HCT116 (cell line): ENCODE measurements around the gene ACP3. TPM values are rescaled to one million over a fixed set of nuclear protein-coding genes. Genes with fewer than 3 reads are reported as not detected.

Source experiments
- ATAC-seq: fragments of 200-7000 bp; cut with Tn5 transposase; 2 replicates; pipeline ENCODE4 v1.9.1; 2020; ENCODE audit warnings: mild to moderate bottlenecking, moderate library complexity
- BruUV-seq: library from RNA; stranded (reverse); fragments of 400-500 nt; replicated peaks from 2 replicates; lab custom pipeline; 2021; lab: Mats Ljungman, UMichigan
- CTCF ChIA-PET: fragments of 300-600 bp; sonication (Branson Sonifier 250); formaldehyde crosslinking; loops from one replicate; lab custom pipeline; 2021; ENCODE audit warnings: antibody characterized with exemption; lab: Charles Lee
- POLR2A ChIA-PET: fragments of 300-600, 350-600 bp; sonication (Branson Sonifier 250); formaldehyde crosslinking; loops from one replicate; lab custom pipeline; 2021; ENCODE audit warnings: antibody characterized with exemption; lab: Charles Lee
- RAD21 ChIA-PET, 2 experiments: fragments of 300-600 bp; sonication (Branson Sonifier 250); formaldehyde crosslinking; loops; one replicate each; lab custom pipeline; 2023; ENCODE audit warnings: low total read pairs in 2 of 2; ENCODE audit not compliant: uncharacterized antibody in 2 of 2, unreplicated experiment in 2 of 2, low non-redundant PET in 1 of 2; lab: Charles Lee
- DNase-seq: peaks from one replicate; pipeline ENCODE4 v3.0.0-alpha.2; 2010; ENCODE audit warnings: low read depth, low spot score
- H2AFZ ChIP-seq: fragments of 200-600 bp; shearing (Covaris generic), sonication (generic); 2 replicates; pipeline ENCODE4 v1.6.1; 2017; ENCODE audit warnings: low read depth, mixed run types, mixed read lengths, antibody characterized with exemption, low read length; ENCODE audit not compliant: poor library complexity, severe bottlenecking
- H3K27ac ChIP-seq: 2 replicates; pipeline ENCODE4 v1.5.1; 2012; ENCODE audit warnings: low read depth, low read length
- H3K27me3 ChIP-seq: fragments of 200-600 bp; sonication (generic); 2 replicates; pipeline ENCODE4 v1.6.1; 2016; ENCODE audit warnings: mixed run types, low read length, mixed read lengths; ENCODE audit not compliant: insufficient read depth
- H3K36me3 ChIP-seq, 2 experiments: fragments of 200-500 bp in 1 of 2; fragments of 200-600 bp in 1 of 2; sonication (Bioruptor generic) in 1 of 2; sonication (generic) in 1 of 2; 2 replicates each; pipeline versions ENCODE4 v1.5.1 to v1.6.1; 2014 to 2016; ENCODE audit warnings: low read length in 2 of 2, inconsistent platforms in 1 of 2, mixed read lengths in 1 of 2, mixed run types in 1 of 2; ENCODE audit not compliant: insufficient read depth in 2 of 2, control insufficient read depth in 1 of 2
- H3K4me1 ChIP-seq, 2 experiments: fragments of 200-600 bp in 1 of 2; sonication (generic) in 1 of 2; 2 replicates each; pipeline versions ENCODE4 v1.5.1 to v1.6.1; 2012 to 2017; ENCODE audit warnings: low read length in 2 of 2, inconsistent platforms in 1 of 2, mild to moderate bottlenecking in 1 of 2, mixed read lengths in 1 of 2, mixed run types in 1 of 2, moderate library complexity in 1 of 2; ENCODE audit not compliant: insufficient read depth in 2 of 2, control insufficient read depth in 1 of 2
- H3K4me2 ChIP-seq: fragments of 200-600 bp; sonication (generic); 2 replicates; pipeline ENCODE4 v1.6.1; 2017; ENCODE audit warnings: mixed run types, low read length, mixed read lengths
- H3K4me3 ChIP-seq, 2 experiments: fragments of 200-600 bp in 1 of 2; sonication (generic) in 1 of 2; replicated peaks in 1 of 2; 2 replicates each; pipeline ENCODE4 v1.5.1; 2011 to 2016; ENCODE audit warnings: low read length in 2 of 2, control low read depth in 1 of 2, low read depth in 1 of 2, mild to moderate bottlenecking in 1 of 2, mixed read lengths in 1 of 2, mixed run types in 1 of 2
- H3K79me2 ChIP-seq: fragments of 200-600 bp; sonication (generic); 2 replicates; pipeline ENCODE4 v1.6.1; 2017; ENCODE audit warnings: mild to moderate bottlenecking, mixed run types, low read length, moderate library complexity, mixed read lengths; ENCODE audit not compliant: insufficient read depth
- H3K9ac ChIP-seq: fragments of 200-600 bp; sonication (generic); 2 replicates; pipeline ENCODE4 v1.6.1; 2016; ENCODE audit warnings: low read length, mixed read lengths
- H3K9me2 ChIP-seq: fragments of 200-600 bp; sonication (generic), shearing (Covaris generic); 2 replicates; pipeline ENCODE4 v1.6.1; 2017; ENCODE audit warnings: mixed run types, mild to moderate bottlenecking, moderate library complexity; ENCODE audit not compliant: insufficient read depth
- H3K9me3 ChIP-seq, 2 experiments: fragments of 200-500 bp in 1 of 2; fragments of 200-600 bp in 1 of 2; sonication (Bioruptor generic) in 1 of 2; sonication (generic) in 1 of 2; 2 replicates each; pipeline ENCODE4 v1.6.1; 2014 to 2017; ENCODE audit warnings: low read length in 2 of 2, mixed read lengths in 2 of 2, inconsistent platforms in 1 of 2, low read depth in 1 of 2, mild to moderate bottlenecking in 1 of 2, mixed run types in 1 of 2, moderate library complexity in 1 of 2; ENCODE audit not compliant: control insufficient read depth in 1 of 2, insufficient read depth in 1 of 2
- H4K20me1 ChIP-seq: fragments of 200-600 bp; sonication (generic), shearing (Covaris generic); 2 replicates; pipeline ENCODE4 v1.6.1; 2017; ENCODE audit warnings: mixed run types, mild to moderate bottlenecking, moderate library complexity; ENCODE audit not compliant: insufficient read depth
- CBX3 ChIP-seq: IDR thresholded peaks from 2 replicates; pipeline ENCODE4 v1.6.1; 2012; ENCODE audit warnings: low read depth
- CEBPB ChIP-seq: IDR thresholded peaks from 2 replicates; pipeline ENCODE4 v1.6.1; 2012; ENCODE audit warnings: low read depth
- EGR1 ChIP-seq: IDR thresholded peaks from 2 replicates; pipeline ENCODE4 v1.6.1; 2012; ENCODE audit warnings: low read depth
- ELF1 ChIP-seq: IDR thresholded peaks from 2 replicates; pipeline ENCODE4 v1.6.1; 2012; ENCODE audit warnings: low read depth, borderline replicate concordance
- EZH2phosphoT487 ChIP-seq: fragments of 200-600 bp; IDR thresholded peaks from 2 replicates; pipeline ENCODE4 v1.6.1; 2018; ENCODE audit warnings: antibody characterized with exemption, borderline replicate concordance
- FOSL1 ChIP-seq: IDR thresholded peaks from 2 replicates; pipeline ENCODE4 v1.6.1; 2012; ENCODE audit warnings: low read depth
- POLR2A ChIP-seq: IDR thresholded peaks from 2 replicates; pipeline ENCODE4 v1.7.0; 2011; ENCODE audit warnings: borderline replicate concordance; ENCODE audit not compliant: insufficient read depth, insufficient read length; ENCODE audit errors: extremely low read depth
- RAD21 ChIP-seq: IDR thresholded peaks from 2 replicates; pipeline ENCODE4 v1.6.1; 2012; ENCODE audit warnings: low read depth, mild to moderate bottlenecking
- SIN3A ChIP-seq: IDR thresholded peaks from 2 replicates; pipeline ENCODE4 v1.6.1; 2012; ENCODE audit warnings: low read depth
- SP1 ChIP-seq: IDR thresholded peaks from 2 replicates; pipeline ENCODE4 v1.6.1; 2012; ENCODE audit warnings: low read depth
- YY1 ChIP-seq: IDR thresholded peaks from 2 replicates; pipeline ENCODE4 v1.6.1; 2011; ENCODE audit warnings: low read length, low read depth, moderate library complexity, mild to moderate bottlenecking; ENCODE audit not compliant: insufficient replicate concordance; ENCODE audit errors: extremely low read depth
- ZNF274 ChIP-seq: fragments of 200-500 bp; sonication (Bioruptor generic); IDR thresholded peaks from 2 replicates; pipeline ENCODE4 v1.6.1; 2014; ENCODE audit warnings: mild to moderate bottlenecking, low read depth, low read length, inconsistent platforms
- intact Hi-C: fragments of 100-400 bp; cut with micrococcal nuclease; formaldehyde crosslinking; loops from 2 replicates; pipeline ENCODE4 v1.10.0; 2022
- total RNA-seq: library from RNA; stranded (reverse); gene quantifications from one replicate; pipeline ENCODE4 v1.2.1, GENCODE V29; 2021; ENCODE audit not compliant: unreplicated experiment
- TF ChIP-seq, protein P1 (sequence below): IDR thresholded peaks from 2 replicates; pipeline ENCODE4 v1.6.1; 2012
- TF ChIP-seq, protein P2 (sequence below): IDR thresholded peaks from 2 replicates; pipeline ENCODE4 v1.6.1; 2012
- TF ChIP-seq, protein P3 (sequence below): IDR thresholded peaks from 2 replicates; pipeline ENCODE4 v1.6.1; 2012; ENCODE audit warnings: low read depth
- TF ChIP-seq, protein P4 (sequence below): IDR thresholded peaks from 2 replicates; pipeline ENCODE4 v1.6.1; 2011; ENCODE audit warnings: mild to moderate bottlenecking, low read length, moderate library complexity; ENCODE audit not compliant: insufficient replicate concordance; ENCODE audit errors: extremely low read depth
- TF ChIP-seq, protein P5 (sequence below), 3 experiments: fragments of 200-600 bp in 1 of 3; sonication (generic) in 1 of 3; IDR thresholded peaks in 2 of 3; conservative IDR thresholded peaks in 1 of 3; 2 replicates each; pipeline ENCODE4 v1.5.1; 2012 to 2017; ENCODE audit warnings: low read depth in 2 of 3, low read length in 2 of 3, antibody characterized with exemption in 1 of 3, borderline replicate concordance in 1 of 3, control low read depth in 1 of 3, mild to moderate bottlenecking in 1 of 3, mixed read lengths in 1 of 3, mixed run types in 1 of 3, moderate library complexity in 1 of 3; ENCODE audit not compliant: insufficient read depth in 1 of 3

ACP3 gene
- total RNA-seq, 1 experiment from 2014 or later = 0.79 TPM

DNA sequence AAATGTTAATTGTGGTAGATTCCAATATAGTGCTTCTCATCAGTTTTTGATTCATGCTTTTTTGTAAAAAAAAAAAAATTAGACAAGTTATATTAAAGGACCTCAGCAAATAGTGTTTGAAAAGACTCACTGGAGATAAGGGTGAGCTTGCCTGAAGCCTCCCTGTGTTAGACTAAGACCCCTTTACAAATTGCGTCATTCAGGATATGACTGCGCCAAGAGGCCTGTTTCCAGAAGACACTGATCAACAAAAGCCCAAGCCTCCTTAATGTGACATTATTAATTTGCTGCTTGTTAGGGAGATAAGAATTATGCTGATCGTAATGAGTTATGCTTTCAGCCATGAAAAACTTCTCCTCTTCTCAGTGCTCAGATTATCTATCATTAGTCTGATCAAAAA is 87.1 kb downstream of the ACP3 start (continued):
- TF ChIP-seq CEBPB (no peak), EGR1 (no peak), SP1 (no peak), POLR2A (no peak)
- TF ChIP-seq, protein P1, sequence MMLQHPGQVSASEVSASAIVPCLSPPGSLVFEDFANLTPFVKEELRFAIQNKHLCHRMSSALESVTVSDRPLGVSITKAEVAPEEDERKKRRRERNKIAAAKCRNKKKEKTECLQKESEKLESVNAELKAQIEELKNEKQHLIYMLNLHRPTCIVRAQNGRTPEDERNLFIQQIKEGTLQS = no peak
- TF ChIP-seq, protein P2, sequence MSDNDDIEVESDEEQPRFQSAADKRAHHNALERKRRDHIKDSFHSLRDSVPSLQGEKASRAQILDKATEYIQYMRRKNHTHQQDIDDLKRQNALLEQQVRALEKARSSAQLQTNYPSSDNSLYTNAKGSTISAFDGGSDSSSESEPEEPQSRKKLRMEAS = no peak

DNA sequence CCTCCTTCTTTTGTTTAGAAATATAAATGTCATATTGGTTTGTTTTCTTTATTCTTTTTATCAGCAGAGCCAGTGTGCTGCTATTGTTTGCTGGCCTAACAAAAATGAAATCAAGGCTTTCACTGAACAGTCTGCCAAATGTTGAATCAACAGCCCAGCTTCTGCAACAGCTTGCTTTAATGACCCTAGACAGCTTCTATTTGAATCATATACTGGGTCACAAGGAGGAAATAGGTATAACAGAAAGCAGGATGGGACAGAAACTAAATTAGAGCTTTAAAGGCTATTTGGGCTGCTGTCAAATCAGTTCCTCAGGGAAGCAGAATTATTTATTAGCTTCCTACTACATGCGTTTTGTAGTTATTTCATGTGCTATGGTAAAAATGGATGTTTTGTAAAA is 88.0 kb downstream of the ACP3 start:
- Histone ChIP-seq H3K27ac (no peak overlapping the region), H3K36me3 (no peaks in the 10 kb centered on the region), H3K4me3 (no peak overlapping the region), H2AFZ (no peak overlapping the region), H3K79me2 (no peaks in the 10 kb centered on the region), H3K9me2 (no peaks in the 10 kb centered on the region), H3K9ac (no peak overlapping the region), H4K20me1 (no peaks in the 10 kb centered on the region), H3K9me3 (no peaks in the 10 kb centered on the region), H3K4me1 (no peaks in the 10 kb centered on the region), H3K4me2 (no peak overlapping the region), H3K27me3 (peaks cover 16% of the 10 kb centered on the region; the same call in 1 of the 2 replicates)
- BruUV-seq = no TSS peak
- intact Hi-C loops = no loop called here
- ChIA-PET RAD21 (no interaction called here), POLR2A (no interaction called here), CTCF (no interaction called here)
- ATAC-seq (no peak), DNase-seq (no peak)
- no peak for TF ChIP-seq YY1
- TF ChIP-seq EZH2phosphoT487 = no peak
- no peak for TF ChIP-seq SIN3A
- no peak for TF ChIP-seq POLR2A
- TF ChIP-seq, protein P3, sequence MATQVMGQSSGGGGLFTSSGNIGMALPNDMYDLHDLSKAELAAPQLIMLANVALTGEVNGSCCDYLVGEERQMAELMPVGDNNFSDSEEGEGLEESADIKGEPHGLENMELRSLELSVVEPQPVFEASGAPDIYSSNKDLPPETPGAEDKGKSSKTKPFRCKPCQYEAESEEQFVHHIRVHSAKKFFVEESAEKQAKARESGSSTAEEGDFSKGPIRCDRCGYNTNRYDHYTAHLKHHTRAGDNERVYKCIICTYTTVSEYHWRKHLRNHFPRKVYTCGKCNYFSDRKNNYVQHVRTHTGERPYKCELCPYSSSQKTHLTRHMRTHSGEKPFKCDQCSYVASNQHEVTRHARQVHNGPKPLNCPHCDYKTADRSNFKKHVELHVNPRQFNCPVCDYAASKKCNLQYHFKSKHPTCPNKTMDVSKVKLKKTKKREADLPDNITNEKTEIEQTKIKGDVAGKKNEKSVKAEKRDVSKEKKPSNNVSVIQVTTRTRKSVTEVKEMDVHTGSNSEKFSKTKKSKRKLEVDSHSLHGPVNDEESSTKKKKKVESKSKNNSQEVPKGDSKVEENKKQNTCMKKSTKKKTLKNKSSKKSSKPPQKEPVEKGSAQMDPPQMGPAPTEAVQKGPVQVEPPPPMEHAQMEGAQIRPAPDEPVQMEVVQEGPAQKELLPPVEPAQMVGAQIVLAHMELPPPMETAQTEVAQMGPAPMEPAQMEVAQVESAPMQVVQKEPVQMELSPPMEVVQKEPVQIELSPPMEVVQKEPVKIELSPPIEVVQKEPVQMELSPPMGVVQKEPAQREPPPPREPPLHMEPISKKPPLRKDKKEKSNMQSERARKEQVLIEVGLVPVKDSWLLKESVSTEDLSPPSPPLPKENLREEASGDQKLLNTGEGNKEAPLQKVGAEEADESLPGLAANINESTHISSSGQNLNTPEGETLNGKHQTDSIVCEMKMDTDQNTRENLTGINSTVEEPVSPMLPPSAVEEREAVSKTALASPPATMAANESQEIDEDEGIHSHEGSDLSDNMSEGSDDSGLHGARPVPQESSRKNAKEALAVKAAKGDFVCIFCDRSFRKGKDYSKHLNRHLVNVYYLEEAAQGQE = no peak
- TF ChIP-seq, protein P2 = no peak
- TF ChIP-seq CBX3 = no peak
- no peak for TF ChIP-seq FOSL1
- TF ChIP-seq, protein P4, sequence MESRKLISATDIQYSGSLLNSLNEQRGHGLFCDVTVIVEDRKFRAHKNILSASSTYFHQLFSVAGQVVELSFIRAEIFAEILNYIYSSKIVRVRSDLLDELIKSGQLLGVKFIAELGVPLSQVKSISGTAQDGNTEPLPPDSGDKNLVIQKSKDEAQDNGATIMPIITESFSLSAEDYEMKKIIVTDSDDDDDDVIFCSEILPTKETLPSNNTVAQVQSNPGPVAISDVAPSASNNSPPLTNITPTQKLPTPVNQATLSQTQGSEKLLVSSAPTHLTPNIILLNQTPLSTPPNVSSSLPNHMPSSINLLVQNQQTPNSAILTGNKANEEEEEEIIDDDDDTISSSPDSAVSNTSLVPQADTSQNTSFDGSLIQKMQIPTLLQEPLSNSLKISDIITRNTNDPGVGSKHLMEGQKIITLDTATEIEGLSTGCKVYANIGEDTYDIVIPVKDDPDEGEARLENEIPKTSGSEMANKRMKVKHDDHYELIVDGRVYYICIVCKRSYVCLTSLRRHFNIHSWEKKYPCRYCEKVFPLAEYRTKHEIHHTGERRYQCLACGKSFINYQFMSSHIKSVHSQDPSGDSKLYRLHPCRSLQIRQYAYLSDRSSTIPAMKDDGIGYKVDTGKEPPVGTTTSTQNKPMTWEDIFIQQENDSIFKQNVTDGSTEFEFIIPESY = no peak
- TF ChIP-seq ZNF274 = no peak
- TF ChIP-seq, protein P1 = no peak
- TF ChIP-seq, protein P5, sequence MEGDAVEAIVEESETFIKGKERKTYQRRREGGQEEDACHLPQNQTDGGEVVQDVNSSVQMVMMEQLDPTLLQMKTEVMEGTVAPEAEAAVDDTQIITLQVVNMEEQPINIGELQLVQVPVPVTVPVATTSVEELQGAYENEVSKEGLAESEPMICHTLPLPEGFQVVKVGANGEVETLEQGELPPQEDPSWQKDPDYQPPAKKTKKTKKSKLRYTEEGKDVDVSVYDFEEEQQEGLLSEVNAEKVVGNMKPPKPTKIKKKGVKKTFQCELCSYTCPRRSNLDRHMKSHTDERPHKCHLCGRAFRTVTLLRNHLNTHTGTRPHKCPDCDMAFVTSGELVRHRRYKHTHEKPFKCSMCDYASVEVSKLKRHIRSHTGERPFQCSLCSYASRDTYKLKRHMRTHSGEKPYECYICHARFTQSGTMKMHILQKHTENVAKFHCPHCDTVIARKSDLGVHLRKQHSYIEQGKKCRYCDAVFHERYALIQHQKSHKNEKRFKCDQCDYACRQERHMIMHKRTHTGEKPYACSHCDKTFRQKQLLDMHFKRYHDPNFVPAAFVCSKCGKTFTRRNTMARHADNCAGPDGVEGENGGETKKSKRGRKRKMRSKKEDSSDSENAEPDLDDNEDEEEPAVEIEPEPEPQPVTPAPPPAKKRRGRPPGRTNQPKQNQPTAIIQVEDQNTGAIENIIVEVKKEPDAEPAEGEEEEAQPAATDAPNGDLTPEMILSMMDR (IDR thresholded peaks at IDR 0.05 in 2 of 3, conservative IDR thresholded peaks at IDR 0.05 in 1 of 3; ENCODE audit: borderline replicate concordance in 1 of 3, insufficient read depth in 1 of 3, low read depth in 2 of 3, low read length in 2 of 3) = no peak
- no peak for TF ChIP-seq ELF1
- TF ChIP-seq RAD21 = no peak
